Heart right ventricle (tissue), 16 donors: ENCODE data around the gene PEAR1. TPM values are rescaled to one million over a fixed set of nuclear protein-coding genes. Genes with fewer than 3 reads are reported as not detected.

ENCODE experiments used
- ATAC-seq, 8 donors: fragments of 200-7000 bp; cut with Tn5 transposase; one replicate each; pipeline ENCODE4 v1.9.1; 2020; ENCODE audit warnings: mild to moderate bottlenecking in 8 of 8, moderate library complexity in 8 of 8, moderate number of reproducible peaks in 1 of 8
- DNase-seq, 2 donors: peaks; one replicate each; pipeline ENCODE4 v3.0.0-alpha.2; 2020
- H3K27ac ChIP-seq, 10 donors: fragments of 200-600 bp; sonication (generic) in 2 of 10; one replicate each; pipeline versions ENCODE4 v1.5.0 to v1.8.0; 2020 to 2022; ENCODE audit warnings: mild to moderate bottlenecking in 3 of 10
- H3K27me3 ChIP-seq, 7 donors: fragments of 200-600 bp; one replicate each; pipeline ENCODE4 v1.8.0; 2021 to 2022; ENCODE audit warnings: mild to moderate bottlenecking in 2 of 7
- H3K36me3 ChIP-seq, 9 donors: fragments of 200-600 bp; sonication (generic) in 1 of 9; one replicate each; pipeline versions ENCODE4 v1.5.0 to v1.8.0; 2020 to 2022; ENCODE audit warnings: mild to moderate bottlenecking in 2 of 9
- H3K4me1 ChIP-seq, 9 donors: fragments of 200-600 bp; sonication (generic) in 1 of 9; one replicate each; pipeline versions ENCODE4 v1.5.0 to v1.8.0; 2020 to 2022; ENCODE audit warnings: mild to moderate bottlenecking in 4 of 9
- H3K4me3 ChIP-seq, 10 donors: fragments of 200-600 bp; sonication (generic) in 2 of 10; one replicate each; pipeline versions ENCODE4 v1.5.0 to v1.8.0; 2020 to 2022; ENCODE audit warnings: mild to moderate bottlenecking in 7 of 10, moderate library complexity in 2 of 10
- H3K9me3 ChIP-seq, 11 donors: fragments of 200-600 bp in 10 of 11; sonication (generic) in 2 of 11; one replicate each; pipeline versions ENCODE4 v1.5.0 to v1.8.0; 2013 to 2022; ENCODE audit warnings: mild to moderate bottlenecking in 2 of 11, control low read depth in 1 of 11, moderate library complexity in 1 of 11
- WGBS, 2 donors: extraction: QIAGEN DNeasy Blood & Tissue Kit; methylation state at CpG; one replicate each; pipeline ENCODE4 v1.1.7; 2013; ENCODE audit warnings: inconsistent platforms in 1 of 2; 5-methylcytosine and 5-hydroxymethylcytosine counted together
- intact Hi-C, 10 donors: fragments of 100-400 bp; cut with DNase I; formaldehyde crosslinking; loops; one replicate each; pipeline versions ENCODE4 v1.11.1 to v1.14.2; 2022
- polyA plus RNA-seq, 2 donors: library from polyadenylated mRNA; stranded (reverse); fragments of 200-250 nt; gene quantifications; one replicate each; pipeline ENCODE4 v1.2.3, GENCODE V29; 2013
- total RNA-seq, 10 donors: library from RNA; stranded (reverse); fragmentation: NEBNext Ultra II Directional in 3 of 10; extraction: Animal tissue kit (Norgen Biotek cat#: 25700) in 3 of 10; gene quantifications; one replicate each; pipeline versions ENCODE4 v1.2.1 to v1.2.4, GENCODE V29; 2021 to 2023
- TF ChIP-seq, protein P1 (sequence below), 9 donors: fragments of 200-600 bp; sonication (generic) in 2 of 9; IDR thresholded peaks; one replicate each; pipeline versions ENCODE4 v1.5.0 to v1.8.0; 2021 to 2022; ENCODE audit warnings: antibody characterized with exemption in 9 of 9, mild to moderate bottlenecking in 5 of 9, moderate library complexity in 1 of 9
- donor health status: Arrhythmogenic right ventricular cardiomyopathy.
- donor health status: ischemic (EF 13 %, LVEDD 7.1; RV severe dilation, severe dysfunction).
- donor health status: healthy with polysubstance abuse.
- donor health status: DM: no; HTN: yes; CAD: no.
- donor health status: DM: no; HTN: no; CAD: no.
- donor health status: ischemic (EF 25% LVEDD 6.9; RV normal size, moderate dysfunction).
- donor health status: ischemic (EF 25% LVEDD 5.7; RV mildly dilated, moderate dysfunction).
- donor health status: healthy.
- donor health status: DM: yes; HTN: yes; CAD: no.
- donor health status: Ischemic cardiomyopathy.
- donor health status: ischemic (EF 35%, LVEDD 5.7; RV mildly dilated, moderate dysfunction).
- donor health status: nonischemic (EF 11% LVEDD 7.7; RV severe dilation, severe dysfunction).
- donor health status: DM: yes; HTN: yes; CAD: no.
- donor health status: PGD.
- donor health status: ischemic (EF 29% LVEDD 5.4; RV normal size, mild dysfunction).
- donor health status: nonischemic (EF 23%, LVEDD 6.1; RV moderate dilation, normal function).

The PEAR1 gene
- total and polyA plus RNA-seq, 12 donors = 3.8 to 13.7 (median 7.1) TPM

DNA sequence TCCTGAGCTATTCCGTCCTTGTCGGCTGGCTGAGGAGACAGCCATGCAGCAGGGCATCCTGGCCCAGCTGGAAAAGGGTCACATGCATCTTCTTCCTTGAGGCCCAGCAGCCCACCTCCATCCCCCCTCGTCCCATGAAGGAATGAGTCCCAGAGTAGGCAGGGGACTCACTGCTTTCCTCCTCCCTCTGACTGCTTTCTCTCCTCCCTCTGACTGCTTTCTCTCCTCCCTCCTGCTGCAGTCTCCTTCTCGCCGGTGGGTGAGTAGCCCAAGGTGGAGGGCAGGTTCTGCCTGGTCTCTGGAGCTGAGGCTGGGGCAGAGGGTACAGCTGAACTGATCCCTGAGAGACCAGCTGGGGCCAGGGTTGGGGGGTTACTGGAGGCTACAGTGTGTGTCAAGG lies 19.4 kb upstream of the PEAR1 start:
- Histone ChIP-seq H3K27me3 (peaks cover 0 to 29% (median 9%) of the 10 kb centered on the region in 7 donors), H3K4me3 (no peak overlapping the region), H3K36me3 (no peaks in the 10 kb centered on the region), H3K4me1 (no peaks in the 10 kb centered on the region), H3K27ac (no peak overlapping the region), H3K9me3 (no peaks in the 10 kb centered on the region)
- intact Hi-C loops = no loop called here
- TF ChIP-seq, protein P1, sequence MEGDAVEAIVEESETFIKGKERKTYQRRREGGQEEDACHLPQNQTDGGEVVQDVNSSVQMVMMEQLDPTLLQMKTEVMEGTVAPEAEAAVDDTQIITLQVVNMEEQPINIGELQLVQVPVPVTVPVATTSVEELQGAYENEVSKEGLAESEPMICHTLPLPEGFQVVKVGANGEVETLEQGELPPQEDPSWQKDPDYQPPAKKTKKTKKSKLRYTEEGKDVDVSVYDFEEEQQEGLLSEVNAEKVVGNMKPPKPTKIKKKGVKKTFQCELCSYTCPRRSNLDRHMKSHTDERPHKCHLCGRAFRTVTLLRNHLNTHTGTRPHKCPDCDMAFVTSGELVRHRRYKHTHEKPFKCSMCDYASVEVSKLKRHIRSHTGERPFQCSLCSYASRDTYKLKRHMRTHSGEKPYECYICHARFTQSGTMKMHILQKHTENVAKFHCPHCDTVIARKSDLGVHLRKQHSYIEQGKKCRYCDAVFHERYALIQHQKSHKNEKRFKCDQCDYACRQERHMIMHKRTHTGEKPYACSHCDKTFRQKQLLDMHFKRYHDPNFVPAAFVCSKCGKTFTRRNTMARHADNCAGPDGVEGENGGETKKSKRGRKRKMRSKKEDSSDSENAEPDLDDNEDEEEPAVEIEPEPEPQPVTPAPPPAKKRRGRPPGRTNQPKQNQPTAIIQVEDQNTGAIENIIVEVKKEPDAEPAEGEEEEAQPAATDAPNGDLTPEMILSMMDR (IDR thresholded peaks at IDR 0.05) = no peak
- WGBS, 2 donors = 87 to 90% methylated on average over 5 of the region's 5 CpGs
- no peak for DNase-seq
- no peak for ATAC-seq

DNA sequence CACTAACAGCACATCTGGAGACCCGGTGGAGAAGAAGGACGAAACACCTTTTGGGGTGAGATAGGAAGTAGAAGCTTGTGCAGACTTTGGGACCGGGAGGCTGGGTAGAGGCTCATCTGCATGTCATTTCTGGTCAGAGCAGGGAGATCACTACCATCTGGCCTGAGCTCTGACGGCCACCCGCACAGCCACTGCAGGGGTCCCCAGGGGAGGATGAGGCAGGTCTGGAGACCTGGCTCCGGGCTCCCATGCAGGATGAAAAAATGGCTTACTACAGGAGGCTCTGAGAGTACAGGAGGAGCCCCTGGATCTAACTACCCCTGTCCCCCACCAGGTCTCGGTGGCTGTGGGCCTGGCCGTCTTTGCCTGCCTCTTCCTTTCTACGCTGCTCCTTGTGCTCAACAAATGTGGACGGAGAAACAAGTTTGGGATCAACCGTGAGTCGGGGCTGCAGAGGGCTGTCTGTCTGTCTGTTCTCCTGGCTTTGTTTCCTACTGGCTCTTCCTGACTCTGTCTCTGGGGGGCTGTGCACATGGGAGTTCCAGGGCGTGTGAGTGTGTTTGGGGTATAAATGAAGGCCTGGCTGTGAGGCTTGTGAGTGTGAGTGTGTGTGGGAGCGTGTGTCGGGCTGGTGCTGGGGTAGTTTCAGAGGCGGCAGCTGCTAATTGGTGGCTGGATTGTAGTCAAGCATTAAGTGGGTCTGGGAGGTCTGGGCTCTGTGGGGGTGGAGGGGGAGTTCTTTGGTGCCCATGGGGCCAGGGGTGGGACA lies 18.8 kb upstream of the PEAR1 start:
- H3K9me3 ChIP-seq = no peaks in the 10 kb centered on the region
- ATAC-seq (no peak), DNase-seq (no peak)
- H3K27me3 ChIP-seq = peaks cover 0 to 29% (median 9%) of the 10 kb centered on the region in 7 donors
- intact Hi-C loops = no loop called here
- WGBS, 2 donors = 72 to 77% methylated on average over 16 of the region's 16 CpGs
- H3K27ac ChIP-seq = no peak overlapping the region
- H3K4me1 ChIP-seq = no peaks in the 10 kb centered on the region
- H3K4me3 ChIP-seq = no peak overlapping the region
- H3K36me3 ChIP-seq = no peaks in the 10 kb centered on the region
- TF ChIP-seq, protein P1 (IDR thresholded peaks at IDR 0.05) = no peak

DNA sequence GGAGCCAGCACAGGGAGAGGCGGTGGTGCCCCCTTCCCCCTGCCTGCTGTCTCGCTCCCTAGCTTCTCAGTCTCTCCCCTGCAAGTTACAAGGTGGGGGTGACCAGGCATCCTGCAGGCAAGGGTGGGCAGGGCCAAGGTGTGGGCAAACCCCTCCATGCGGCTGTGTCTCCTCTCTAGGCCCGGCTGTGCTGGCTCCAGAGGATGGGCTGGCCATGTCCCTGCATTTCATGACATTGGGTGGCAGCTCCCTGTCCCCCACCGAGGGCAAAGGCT lies 18.2 kb upstream of the PEAR1 start:
- intact Hi-C loops = no loop called here
- no peak for DNase-seq
- H3K4me1 ChIP-seq = no peaks in the 10 kb centered on the region
- ATAC-seq = no peak
- WGBS, 2 donors = 77 to 78% methylated on average over 5 of the region's 5 CpGs
- TF ChIP-seq, protein P1 (IDR thresholded peaks at IDR 0.05) = no peak
- H3K27me3 ChIP-seq = peaks cover 0 to 34% (median 9%) of the 10 kb centered on the region in 7 donors
- no peak overlapping the region for H3K27ac ChIP-seq
- no peak overlapping the region for H3K4me3 ChIP-seq
- H3K9me3 ChIP-seq = no peaks in the 10 kb centered on the region
- H3K36me3 ChIP-seq = no peaks in the 10 kb centered on the region

DNA sequence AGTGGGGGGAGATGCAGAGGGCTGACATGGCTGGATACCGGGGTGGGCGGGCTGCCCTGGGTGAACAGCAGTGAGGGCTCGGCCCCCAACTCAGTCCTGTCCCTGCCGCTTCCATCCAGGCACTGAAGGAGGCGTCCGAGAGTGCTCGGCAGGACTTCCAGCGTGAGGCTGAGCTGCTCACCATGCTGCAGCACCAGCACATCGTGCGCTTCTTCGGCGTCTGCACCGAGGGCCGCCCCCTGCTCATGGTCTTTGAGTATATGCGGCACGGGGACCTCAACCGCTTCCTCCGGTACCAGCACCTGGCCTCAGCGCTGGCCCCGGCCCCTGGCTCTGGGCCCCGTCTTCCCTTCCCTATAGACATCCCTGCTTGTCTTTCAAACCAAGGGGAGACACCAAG lies 17.2 kb upstream of the PEAR1 start:
- no peak overlapping the region for H3K4me3 ChIP-seq
- no peak overlapping the region for H3K27ac ChIP-seq
- intact Hi-C loops = no loop called here
- H3K9me3 ChIP-seq = no peaks in the 10 kb centered on the region
- 35 to 50% methylated on average over 21 of the region's 21 CpGs for WGBS, 2 donors
- H3K36me3 ChIP-seq = no peaks in the 10 kb centered on the region
- no peak for DNase-seq
- peak in 1 of 8 donors; percentile 42 for ATAC-seq
- peaks cover 0 to 44% (median 9%) of the 10 kb centered on the region in 7 donors for H3K27me3 ChIP-seq
- TF ChIP-seq, protein P1 (IDR thresholded peaks at IDR 0.05) = no peak
- no peaks in the 10 kb centered on the region for H3K4me1 ChIP-seq
